ENCODE data around the gene GOLGA8B. TPM values are rescaled to one million over a fixed set of nuclear protein-coding genes. Genes with fewer than 3 reads are reported as not detected.
A peak's percentile ranks its signal among the peaks of the same experiment; 100 is the strongest.

The GOLGA8B gene
- total RNA-seq, 1 donor from 2014 or later = 31.3 TPM

- Histone ChIP-seq H3K4me3 (no peak overlapping the region), H3K9me3 (no peaks in the 10 kb centered on the region), H3K27ac (no peak overlapping the region), H3K36me3 (no peaks in the 10 kb centered on the region), H3K4me1 (no peaks in the 10 kb centered on the region), H3K27me3 (no peaks in the 10 kb centered on the region)
- no peak for DNase-seq (ENCODE audit: low spot score in 2 of 2)
- TF ChIP-seq CTCF (IDR thresholded peaks at IDR 0.05) = no peak
- intact Hi-C loops (cut with DNase I) = loop anchor here (1.0 kb wide), 1 partner anchor 299 kb away; no protein-coding TSS in a partner anchor
These were observed 37.4 kb upstream of the GOLGA8B start for GRCh38 chr15:34620814-34621213.

- no peaks in the 10 kb centered on the region for H3K9me3 ChIP-seq
- intact Hi-C loops (cut with DNase I) = no loop called here
- no peaks in the 10 kb centered on the region for H3K4me1 ChIP-seq
- TF ChIP-seq CTCF (IDR thresholded peaks at IDR 0.05) = no peak
- no peaks in the 10 kb centered on the region for H3K27me3 ChIP-seq
- no peak overlapping the region for H3K27ac ChIP-seq
- H3K36me3 ChIP-seq = no peaks in the 10 kb centered on the region
- no peak for DNase-seq (ENCODE audit: low spot score in 2 of 2)
- H3K4me3 ChIP-seq = no peak overlapping the region
These were observed 36.7 kb upstream of the GOLGA8B start for GRCh38 chr15:34620142-34620541.

GRCh38 chr15:34619151-34619550, 35.7 kb upstream of the GOLGA8B start:
- H3K4me1 ChIP-seq = no peaks in the 10 kb centered on the region
- intact Hi-C loops (cut with DNase I) = no loop called here
- no peak for DNase-seq (ENCODE audit: low spot score in 2 of 2)
- H3K36me3 ChIP-seq = no peaks in the 10 kb centered on the region
- no peak overlapping the region for H3K27ac ChIP-seq
- no peaks in the 10 kb centered on the region for H3K9me3 ChIP-seq
- H3K27me3 ChIP-seq = no peaks in the 10 kb centered on the region
- TF ChIP-seq CTCF (IDR thresholded peaks at IDR 0.05) = no peak
- no peak overlapping the region for H3K4me3 ChIP-seq

GRCh38 chr15:34618073-34618472, 34.6 kb upstream of the GOLGA8B start:
- Histone ChIP-seq H3K36me3 (no peaks in the 10 kb centered on the region), H3K9me3 (no peaks in the 10 kb centered on the region), H3K27ac (no peak overlapping the region), H3K27me3 (no peaks in the 10 kb centered on the region), H3K4me1 (no peaks in the 10 kb centered on the region), H3K4me3 (no peak overlapping the region)
- intact Hi-C loops (cut with DNase I) = no loop called here
- no peak for DNase-seq (ENCODE audit: low spot score in 2 of 2)
- no peak for TF ChIP-seq CTCF (IDR thresholded peaks at IDR 0.05)

GRCh38 chr15:34616613-34617012, 33.2 kb upstream of the GOLGA8B start:
- Histone ChIP-seq H3K4me1 (no peaks in the 10 kb centered on the region), H3K4me3 (no peak overlapping the region), H3K27ac (no peak overlapping the region), H3K9me3 (no peaks in the 10 kb centered on the region), H3K36me3 (no peaks in the 10 kb centered on the region), H3K27me3 (no peaks in the 10 kb centered on the region)
- intact Hi-C loops (cut with DNase I) = no loop called here
- DNase-seq (ENCODE audit: low spot score in 2 of 2) = no peak
- peak in 1 of 3 experiments; percentile 38 for TF ChIP-seq CTCF (IDR thresholded peaks at IDR 0.05)

GRCh38 chr15:34613997-34614396, 30.5 kb upstream of the GOLGA8B start:
- H3K4me1 ChIP-seq = no peaks in the 10 kb centered on the region
- no peak for DNase-seq (ENCODE audit: low spot score in 2 of 2)
- no peaks in the 10 kb centered on the region for H3K27me3 ChIP-seq
- no peak overlapping the region for H3K4me3 ChIP-seq
- H3K9me3 ChIP-seq = no peaks in the 10 kb centered on the region
- TF ChIP-seq CTCF (IDR thresholded peaks at IDR 0.05) = no peak
- H3K36me3 ChIP-seq = no peaks in the 10 kb centered on the region
- no peak overlapping the region for H3K27ac ChIP-seq
- intact Hi-C loops (cut with DNase I) = no loop called here

Data from ascending aorta (tissue), 2 donors.